Articular chondrocyte of knee joint (primary cell): ENCODE data around the gene CAPS. TPM values are rescaled to one million over a fixed set of nuclear protein-coding genes. Genes with fewer than 3 reads are reported as not detected.

Experiments used
- total RNA-seq: library from RNA; depleted of rRNA; stranded (reverse); fragments of >200 nt; gene quantifications from 2 replicates; pipeline ENCODE4 v1.2.3, GENCODE V29; 2012

CAPS gene
- 23.3 and 28.1 TPM in 2 replicates for total RNA-seq

GRCh38 chr19:5913739-5914357 lies at the start of gene CAPS:
TSS of gene CAPS (plus strand) at chr19:5914254. CDS start at chr19:5914407, 153 bp downstream.

GRCh38 chr19:5903624-5904351 lies 10.3 kb upstream of the CAPS start, which contains the start of gene NDUFA11:
TSS of gene NDUFA11 (minus strand) at chr19:5903790. CDS start at chr19:5903708, 82 bp downstream.

GRCh38 chr19:5904352-5905113 lies 9.5 kb upstream of the CAPS start, which contains the start of gene VMAC:
TSS of gene VMAC (plus strand) at chr19:5904872. CDS start at chr19:5904891, 19 bp downstream.

Other genes with a start within 250 kb of the CAPS start
- 20.0 and 22.2 TPM in 2 replicates for gene MICOS13, start 233.7 kb upstream of the CAPS start, total RNA-seq
- gene HSD11B1L, start 233.2 kb upstream of the CAPS start, total RNA-seq = 8.4 and 9.2 TPM in 2 replicates
- gene RPL36, start 224.0 kb upstream of the CAPS start, total RNA-seq = 187 and 273 TPM in 2 replicates
- 49.0 and 70.6 TPM in 2 replicates for gene LONP1, start 194.1 kb upstream of the CAPS start, total RNA-seq
- not detected in 2 replicates for gene CATSPERD, start 193.6 kb upstream of the CAPS start, total RNA-seq
- gene PRR22, start 129.5 kb upstream of the CAPS start, total RNA-seq = 0.11 and 0.39 TPM in 2 replicates
- gene DUS3L, start 123.1 kb upstream of the CAPS start, total RNA-seq = 18.7 and 23.8 TPM in 2 replicates
- 0.13 TPM in 1 of 2 replicates, not detected in the other for gene NRTN, start 109.2 kb upstream of the CAPS start, total RNA-seq
- gene FUT6, start 74.6 kb upstream of the CAPS start, total RNA-seq = not detected in 2 replicates
- not detected in 2 replicates for gene FUT3, start 62.8 kb upstream of the CAPS start, total RNA-seq
- not detected in 2 replicates for gene FUT5, start 43.7 kb upstream of the CAPS start, total RNA-seq
- gene NDUFA11, start 10.5 kb upstream of the CAPS start, total RNA-seq = 158 and 217 TPM in 2 replicates
- gene VMAC, start 9.4 kb upstream of the CAPS start, total RNA-seq = 6.4 and 6.5 TPM in 2 replicates
- 43.4 and 53.2 TPM in 2 replicates for gene RANBP3, start 63.9 kb downstream of the CAPS start, total RNA-seq
- 13.5 and 15.0 TPM in 2 replicates for gene RFX2, start 196.2 kb downstream of the CAPS start, total RNA-seq
- gene ACSBG2, start 221.4 kb downstream of the CAPS start, total RNA-seq = 0.32 and 0.39 TPM in 2 replicates